DMS53 treated with DMSO at 0.1 percent for 48 hours (cell line): ENCODE measurements around the gene VWA3B.
"Not testable (repeated sequence)": the region's sequence is repeated elsewhere in the genome, so short reads cannot be mapped to it uniquely, and the experiment has no call there.

Source experiments
- DNase-seq: peaks from one replicate; lab custom pipeline; 2025; ENCODE audit not compliant: unreplicated experiment; lab: John Stamatoyannopoulos, UW

The VWA3B gene

DNA sequence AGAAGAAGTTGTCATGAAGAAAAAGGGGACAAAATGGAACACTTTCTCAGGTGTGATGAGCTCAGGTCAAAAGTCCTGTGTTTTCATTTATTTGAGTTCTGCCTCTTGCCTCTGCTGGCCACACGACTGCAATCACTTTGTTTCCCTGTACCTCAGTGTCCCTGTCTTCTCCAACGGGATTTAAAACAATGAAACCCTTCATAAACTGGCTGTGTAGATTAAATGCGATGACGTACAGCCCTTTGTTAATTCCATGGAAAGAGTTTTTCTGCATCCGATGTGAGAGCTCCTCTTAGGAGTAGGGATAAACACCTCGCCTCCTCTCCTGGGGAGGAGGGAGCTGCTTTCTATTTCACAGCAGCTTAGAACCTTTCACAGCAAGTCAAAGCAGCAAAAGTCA, 207.7 kb downstream of the VWA3B start:
- no peak for DNase-seq

DNA sequence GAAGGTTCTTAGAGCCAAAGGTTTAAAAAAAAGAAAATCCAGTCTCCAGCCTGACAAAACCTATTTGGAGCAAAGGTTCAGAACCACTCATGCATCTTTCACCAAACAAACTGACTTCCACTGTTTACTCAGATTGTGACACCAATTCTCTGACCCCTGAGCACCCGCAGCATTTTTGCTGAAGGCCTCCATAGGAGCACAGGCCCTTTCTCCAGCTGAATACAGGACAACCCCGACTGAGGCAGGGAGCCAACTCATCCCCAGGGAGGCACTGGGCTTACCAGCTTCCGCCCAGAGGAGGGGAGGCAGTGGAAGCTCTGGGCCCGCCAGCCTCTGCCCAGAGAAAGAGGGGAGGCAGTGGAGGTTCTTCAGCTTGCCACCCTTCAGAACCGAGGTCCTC, 208.3 kb downstream of the VWA3B start:
- DNase-seq = peak; percentile 12

DNA sequence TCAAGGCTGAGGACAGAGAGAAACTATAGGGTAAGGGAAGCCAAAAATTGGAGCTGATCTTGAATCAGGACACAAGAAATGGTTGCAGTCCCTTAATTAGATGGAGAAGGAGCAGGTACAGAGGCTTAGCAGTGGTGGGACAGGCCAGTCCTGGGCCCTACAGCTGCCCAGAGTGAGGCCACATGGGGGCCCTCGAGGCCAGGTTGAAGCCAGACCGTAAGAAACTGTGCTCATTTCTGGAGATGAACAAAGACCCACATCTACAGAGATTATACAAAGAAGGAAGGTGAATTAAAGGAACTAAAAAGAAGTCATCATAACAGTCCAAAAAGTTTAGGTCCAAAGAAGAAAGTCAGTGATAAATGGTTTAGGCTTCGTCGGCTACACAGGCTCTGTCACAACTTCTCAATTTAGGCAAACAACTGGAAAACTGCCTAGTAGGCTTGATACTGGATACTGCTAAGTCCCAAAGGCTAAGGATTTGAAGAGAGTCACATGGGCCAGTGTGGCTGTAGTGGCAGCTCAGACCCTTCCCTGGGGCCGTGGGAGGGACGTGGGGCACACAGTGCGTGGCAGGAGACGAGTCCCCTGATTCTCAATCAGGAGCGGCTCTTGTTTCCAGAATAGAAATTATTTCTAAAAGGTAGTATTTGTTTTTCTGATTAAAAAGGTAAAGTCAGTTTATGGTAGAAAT, 208.9 kb downstream of the VWA3B start:
- peak; percentile 91 for DNase-seq

DNA sequence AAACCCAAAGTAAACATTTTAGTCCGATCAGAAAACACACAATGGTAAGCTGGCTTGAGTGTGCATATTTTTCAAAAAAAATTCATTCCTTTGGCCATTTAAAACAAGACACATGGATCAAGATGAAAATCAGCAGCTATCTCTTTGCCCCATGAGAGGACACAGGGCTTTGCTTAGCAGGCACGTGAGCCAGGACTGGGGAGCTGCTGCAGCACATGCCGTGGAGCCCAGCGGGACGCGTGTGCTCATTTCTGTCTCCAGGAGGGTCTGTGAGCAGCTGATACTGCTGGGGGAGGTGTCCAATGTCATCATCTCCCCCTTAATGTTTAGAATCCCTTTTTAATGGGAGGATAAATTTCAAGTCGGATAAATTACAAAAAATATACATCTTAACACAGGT, 209.5 kb downstream of the VWA3B start:
- peak; percentile 91 for DNase-seq

DNA sequence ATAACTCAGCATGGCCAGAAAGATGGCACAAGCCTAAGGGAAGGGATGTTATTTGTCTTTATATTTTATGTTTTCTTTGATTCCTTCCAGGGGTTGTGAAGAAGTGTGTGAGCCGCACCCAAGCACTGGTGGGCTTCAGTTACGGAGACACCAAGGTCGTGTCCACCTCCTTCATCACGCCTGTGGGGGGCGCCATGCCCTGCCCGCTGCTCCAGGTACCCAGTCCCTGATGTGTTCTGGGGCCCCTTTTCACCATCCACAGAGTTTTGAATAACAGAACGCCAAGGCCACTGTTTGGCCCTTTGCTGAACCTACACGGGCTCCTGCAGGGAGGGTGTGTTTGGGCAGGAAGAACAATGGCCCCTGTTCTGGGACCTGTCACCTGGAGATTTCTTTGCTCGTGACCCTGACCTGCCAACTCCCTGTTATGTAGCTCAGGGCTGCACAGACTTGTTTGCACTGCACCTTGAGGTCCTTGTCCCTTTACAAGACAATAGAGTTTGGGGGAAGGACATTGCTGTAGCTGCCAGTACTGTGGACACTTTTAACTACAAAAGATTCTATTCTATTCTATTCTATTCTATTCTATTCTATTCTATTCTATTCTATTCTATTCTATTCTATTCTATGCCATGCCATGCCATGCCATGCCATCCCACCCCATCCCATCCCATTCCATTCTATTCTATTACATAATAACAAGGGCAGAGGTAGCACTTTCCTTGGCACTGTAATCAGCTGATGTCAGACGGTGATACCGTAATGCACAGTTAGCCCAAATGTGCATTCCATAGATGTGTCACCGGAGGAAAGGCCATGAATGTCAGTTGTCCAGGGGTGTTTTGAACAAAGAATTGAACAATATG, 211.1 kb downstream of the VWA3B start:
- DNase-seq = no peak

DNA sequence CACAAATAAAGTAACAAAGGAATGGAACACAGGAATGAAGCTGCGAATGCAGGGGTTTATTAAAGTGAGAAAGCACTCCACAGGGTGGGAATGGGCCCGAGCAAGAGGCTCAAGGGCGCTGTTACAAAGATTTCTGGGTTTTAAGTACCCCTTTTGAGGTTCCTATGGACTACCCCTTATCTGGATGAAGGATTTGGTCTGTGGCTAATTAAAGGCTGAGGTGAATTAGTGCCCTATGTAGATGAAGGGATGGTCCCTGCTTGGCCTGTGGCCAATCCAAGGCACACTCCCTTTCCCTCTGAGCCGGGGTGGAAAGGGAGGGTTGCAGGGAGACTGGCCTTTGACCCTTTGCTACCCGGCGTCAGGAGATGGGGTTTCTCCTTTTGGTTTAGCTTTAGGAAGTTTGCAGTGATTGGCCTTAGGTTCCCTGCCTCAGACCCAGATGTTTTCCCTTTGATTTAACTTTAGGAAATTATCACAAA, 211.8 kb downstream of the VWA3B start:
- DNase-seq = no peak

DNA sequence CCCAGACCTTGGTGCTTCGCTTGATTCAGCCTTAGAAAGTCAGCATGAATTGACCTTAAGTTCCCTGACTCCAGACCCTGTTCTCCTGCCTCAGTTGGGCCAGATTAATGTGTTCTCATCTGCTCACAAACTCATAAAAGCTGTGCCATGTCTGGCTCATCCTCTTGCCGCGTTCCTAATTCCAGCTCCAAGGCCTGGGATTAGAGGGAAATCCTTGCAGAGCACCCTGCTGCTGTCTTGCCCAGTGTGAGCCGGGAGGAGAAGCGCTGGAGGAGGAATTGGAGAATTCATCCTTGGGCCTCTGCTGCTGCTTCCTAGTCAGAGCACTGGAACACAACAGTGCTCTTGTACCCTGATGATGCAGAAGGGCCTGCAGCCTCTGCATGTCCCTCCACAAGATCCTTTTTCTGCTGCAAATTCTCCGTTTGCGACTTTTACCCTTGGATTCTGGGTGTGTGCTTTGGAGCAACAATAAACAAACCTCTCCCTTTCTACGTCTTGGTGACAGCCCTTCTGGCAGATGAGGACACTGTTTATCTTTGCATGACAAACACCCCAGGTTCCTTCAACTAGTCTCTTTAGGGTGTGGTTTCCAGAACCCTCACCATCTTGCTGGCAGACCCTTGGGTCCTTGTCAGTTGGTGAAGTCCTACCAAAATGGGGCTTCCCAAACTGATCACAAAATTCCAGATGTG, 212.4 kb downstream of the VWA3B start:
- no peak for DNase-seq

DNA sequence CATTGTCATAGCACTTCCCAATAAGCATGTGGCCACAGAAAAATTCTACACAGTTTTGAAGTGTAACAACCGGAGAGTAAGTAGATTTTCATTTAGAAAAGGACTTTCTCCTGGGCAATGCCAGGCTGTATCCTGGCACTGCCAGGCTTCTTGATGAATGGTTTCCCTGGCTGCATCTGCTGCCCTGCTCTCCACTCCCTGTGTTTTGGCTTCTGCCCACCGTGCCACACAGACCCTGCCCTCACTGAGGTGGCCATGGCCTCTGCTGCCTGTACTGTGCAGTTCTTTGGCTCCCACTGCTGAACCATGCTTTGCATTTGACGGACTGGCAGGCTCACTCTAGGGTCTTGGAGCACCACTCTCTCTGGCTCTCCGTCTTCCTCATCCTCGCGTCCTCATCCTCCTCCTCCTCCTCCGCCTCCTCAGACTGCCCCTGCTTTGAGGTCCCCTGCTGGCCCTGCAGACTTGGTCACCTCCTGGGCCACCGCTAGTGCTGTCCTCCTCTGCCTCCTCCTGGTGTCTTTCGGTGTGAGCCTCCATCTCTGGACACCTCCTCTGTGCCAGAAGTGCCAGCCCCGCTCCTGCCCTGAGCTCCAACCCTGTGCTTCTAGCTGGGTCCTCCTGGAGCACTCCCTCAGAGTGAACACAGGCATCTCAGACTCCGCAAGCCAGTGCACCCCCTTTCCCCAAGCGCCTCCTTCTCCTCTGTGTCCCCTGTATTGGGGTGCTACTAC, 213.3 kb downstream of the VWA3B start:
- no peak for DNase-seq

DNA sequence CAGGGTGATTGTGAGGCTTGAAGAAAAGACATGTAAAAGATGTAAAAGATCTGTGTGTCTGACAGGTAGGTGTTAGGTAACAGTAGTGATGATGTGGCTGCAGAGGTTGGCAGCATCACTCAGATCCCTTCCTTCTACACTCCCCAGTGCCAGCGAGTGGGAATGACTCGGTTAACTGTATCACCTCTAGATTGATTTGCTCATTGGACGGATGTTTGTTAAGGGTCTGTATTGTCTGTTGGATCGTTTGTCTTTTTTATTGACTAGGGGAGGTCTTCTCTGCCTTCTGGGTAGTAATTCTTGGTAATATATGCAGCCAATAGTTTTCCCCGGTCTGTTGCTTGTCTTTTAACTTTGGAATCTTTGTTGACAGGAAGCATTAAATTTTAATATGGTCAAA, 214.5 kb downstream of the VWA3B start:
- DNase-seq = no peak

DNA sequence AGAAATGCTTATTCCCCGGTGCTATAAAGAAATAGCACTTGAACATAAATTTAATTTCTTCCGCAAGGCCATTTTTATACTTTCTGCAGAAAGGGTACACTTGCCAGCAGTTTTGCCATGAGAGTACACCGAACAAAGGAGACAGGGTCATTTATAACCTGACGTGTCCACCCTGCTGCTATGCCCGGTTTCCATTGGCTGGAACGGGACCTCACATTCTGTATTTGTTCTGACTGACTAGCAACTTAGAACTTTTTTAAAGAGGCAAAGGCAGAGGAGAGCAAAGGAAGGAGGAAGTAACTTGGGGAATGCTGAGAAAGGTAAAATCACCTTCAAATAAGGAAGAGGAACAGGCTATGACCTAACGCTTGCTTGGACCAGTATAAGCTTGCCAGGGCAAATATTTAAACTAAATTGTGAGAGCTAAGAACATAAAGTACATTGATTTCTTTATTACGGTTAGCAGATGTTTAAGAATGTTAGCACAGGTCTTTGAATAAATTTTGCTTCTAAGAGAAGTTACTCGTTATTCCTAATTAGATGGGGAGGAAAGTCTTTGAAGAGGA, 220.2 kb downstream of the VWA3B start:
- DNase-seq = not testable (repeated sequence)

DNA sequence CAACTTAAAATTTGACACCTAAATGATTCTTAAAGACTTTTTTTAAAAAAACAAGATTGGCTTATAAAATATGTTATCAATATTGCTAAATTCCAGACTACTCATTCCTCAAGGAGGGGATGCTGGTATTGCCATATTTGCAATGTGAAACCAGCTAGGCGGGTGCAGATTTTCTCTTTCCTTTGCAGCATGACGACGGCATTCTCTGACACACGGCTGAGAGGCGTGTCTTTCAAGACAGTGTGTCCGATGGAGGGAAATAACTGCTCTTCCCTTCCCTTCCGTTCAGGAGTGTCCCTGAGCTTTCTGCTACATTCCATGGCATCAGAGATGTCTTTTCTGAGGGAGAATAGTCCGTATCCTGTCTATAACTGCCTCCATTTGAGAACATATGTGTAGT, 221.1 kb downstream of the VWA3B start:
- DNase-seq = no peak

DNA sequence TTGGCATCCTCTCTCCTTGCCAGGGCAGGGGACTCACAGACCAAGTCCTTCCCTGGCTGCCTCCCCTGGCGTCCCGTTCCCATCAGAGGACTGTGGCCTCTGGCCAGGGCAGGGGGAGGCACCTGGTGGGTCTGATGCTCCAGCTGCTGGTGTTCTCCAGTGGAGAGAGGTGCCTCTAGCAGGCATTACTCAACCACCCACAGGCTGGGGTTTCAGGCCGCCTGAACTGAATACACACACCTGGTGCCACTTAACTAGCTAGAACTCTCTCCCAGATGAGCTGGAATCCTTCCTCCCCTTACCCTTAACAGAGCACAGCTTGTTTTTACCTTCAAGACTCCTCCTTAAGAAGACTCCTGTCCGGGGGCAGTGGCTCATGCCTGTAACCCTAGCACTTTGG, 221.6 kb downstream of the VWA3B start:
- peak; percentile 97 for DNase-seq

DNA sequence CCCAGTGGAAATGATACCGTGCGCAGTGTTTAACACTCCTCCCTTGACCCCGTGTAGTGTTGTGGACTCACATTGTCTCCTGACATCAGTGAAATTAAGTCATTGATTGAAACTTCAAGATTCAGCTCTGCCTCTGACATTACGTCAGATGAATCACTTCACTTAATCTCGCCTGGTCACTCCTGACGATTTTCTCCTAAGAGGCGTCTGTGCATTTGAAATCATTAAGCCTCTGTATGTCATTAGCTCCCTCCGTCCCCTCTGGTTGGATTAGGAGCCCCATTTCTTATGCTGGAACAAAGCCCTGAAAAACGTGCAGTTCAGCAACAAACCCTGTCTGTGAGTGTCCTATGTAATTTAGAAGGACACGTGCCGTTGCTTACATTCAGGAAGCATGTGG, 222.6 kb downstream of the VWA3B start:
- no peak for DNase-seq

DNA sequence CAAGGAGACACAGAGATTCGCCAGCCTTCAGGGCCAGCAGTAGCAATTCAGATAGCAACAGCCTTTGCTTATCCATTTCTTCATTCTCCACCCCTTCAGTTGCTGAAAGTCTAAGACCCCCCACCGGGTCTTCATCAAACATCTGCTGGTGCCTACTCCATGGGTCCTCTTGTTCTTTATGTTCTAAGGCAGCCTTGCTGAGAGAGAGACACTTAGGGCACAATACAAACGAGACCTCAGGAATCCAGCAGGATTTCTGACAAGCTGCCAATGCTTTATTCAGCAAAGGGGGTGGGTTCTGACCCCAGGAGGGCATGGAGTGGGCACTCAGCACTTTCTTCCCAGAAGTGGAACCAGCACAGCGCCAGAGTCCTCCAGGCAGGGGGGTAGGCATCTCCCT, 223.0 kb downstream of the VWA3B start:
- no peak for DNase-seq

DNA sequence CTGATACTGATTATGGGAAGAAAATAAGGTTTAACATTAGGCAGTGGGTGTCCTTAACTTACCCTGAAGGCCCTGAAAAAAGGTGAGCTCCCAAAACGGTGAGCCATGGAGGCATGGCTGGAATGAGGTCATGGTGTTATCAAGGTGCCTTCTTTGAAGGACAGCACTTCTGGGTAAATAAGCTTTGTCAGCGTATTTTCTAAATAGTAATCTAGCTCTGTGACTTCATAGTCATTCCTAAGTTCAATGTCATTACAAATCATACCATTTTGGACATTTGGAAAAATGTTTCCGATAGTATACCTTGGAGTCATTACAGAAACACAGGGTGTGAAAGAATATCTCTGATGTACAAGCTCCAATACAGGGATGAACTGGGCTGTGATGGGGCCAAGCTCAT, 224.1 kb downstream of the VWA3B start:
- no peak for DNase-seq

DNA sequence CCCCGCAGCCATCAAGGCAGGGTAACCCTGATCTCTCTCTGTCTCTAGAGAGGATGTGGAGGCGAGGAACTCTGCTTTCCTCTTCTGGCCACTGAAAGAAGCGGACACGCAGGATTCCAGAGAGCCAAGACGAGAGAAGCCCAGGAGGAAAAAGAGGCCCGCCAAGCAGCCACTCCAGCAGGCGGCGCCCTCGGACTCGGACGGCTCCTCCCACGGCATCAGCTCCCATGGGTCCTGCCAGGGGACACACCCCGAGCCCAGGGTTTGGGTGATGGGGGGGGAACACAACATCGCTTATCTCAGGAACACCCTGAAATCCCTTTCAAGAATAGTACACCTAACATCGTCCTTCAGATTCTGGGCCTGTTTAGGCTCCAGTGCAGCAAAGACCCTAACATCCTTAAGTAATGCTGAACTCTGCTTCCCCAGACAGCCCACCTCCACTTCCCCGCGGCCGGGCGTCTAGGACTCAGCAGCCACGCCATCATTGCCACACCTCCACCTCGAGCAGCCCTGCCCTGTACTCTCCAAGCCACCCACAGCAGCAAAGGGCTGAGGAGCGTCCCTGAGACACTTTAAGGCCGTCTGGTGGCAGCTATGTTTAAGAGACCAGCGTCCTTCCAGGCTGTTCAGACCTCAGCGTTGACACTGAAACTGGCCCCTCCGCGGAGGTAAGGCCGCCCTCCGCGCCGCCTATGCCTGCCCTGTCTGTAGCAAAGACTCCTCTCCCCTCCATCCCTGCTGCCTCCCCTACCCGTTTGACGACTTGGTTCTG, 225.0 kb downstream of the VWA3B start:
- DNase-seq = no peak

DNA sequence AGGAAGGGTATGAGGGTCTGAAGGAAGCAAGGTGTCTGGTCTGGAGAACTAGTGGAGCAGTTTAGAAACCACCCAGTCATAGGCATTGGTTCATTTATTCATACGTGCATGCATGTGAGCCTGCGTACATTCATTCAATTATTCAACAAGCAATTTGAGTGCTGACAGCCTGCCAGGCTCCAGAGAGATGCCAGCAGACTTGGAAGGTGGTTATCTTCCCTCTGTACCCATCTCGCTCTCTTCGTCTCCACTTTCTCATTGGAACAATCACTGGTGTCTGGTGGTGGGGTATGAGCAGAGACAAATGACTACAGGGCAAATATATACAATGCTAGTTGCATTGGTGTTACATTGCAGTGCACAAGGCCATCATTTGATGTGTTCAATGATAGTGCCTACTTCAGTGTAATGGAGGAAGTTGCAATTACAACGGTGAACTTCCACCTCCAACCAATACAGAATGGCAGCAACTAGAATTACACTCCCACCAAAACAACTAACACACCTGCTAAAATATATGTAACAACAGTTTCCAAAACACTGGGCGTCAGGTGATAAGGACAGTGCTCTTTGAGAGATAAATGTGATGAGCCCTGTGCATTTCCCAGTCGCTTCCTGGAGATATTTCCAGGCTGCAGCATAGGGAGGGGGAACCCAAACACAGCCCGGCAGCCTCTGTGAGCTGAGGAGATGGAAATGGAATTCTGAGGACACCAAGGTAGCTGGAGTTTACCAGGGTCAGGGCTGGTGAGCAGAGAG, 226.7 kb downstream of the VWA3B start:
- no peak for DNase-seq

DNA sequence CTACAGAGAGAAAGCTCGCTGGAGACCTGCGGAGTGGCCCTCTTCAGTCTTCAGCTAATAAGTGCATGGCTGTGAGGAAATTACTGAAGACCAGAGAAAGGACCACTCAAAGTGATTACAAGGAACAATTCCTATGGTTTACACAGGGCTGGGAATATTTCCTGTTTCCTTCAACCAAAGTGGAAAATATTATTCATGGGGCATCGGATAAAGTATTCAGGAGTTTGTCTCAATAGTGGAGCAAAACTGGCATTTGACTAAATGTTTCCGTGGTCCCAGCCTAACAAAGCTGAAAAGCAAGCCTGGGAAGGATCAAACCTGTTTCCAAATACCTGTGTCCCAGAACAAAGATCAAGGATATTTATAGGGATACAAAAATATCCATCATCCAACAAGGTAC, 227.3 kb downstream of the VWA3B start:
- no peak for DNase-seq

DNA sequence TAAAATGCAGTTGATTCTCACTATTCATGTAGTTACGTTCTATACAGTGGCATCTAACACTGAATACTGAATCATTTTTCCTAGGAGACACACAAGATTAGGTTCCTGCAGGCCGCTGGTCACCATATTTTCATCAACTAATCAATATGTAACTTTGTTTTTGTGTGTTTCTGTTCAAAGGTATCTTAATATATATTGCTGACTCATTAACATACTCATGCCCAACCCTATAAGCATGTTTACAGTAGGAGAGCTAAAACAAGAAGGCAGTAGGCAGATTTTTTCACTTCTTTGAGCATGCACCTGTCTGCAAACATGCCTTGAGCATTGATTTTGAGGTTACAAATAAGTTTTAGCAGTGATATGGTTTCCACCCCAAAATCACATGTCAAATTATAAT, 229.0 kb downstream of the VWA3B start:
- DNase-seq = no peak
